GM18517 (cell line): ENCODE data around the gene CNOT3.
"Not testable (repeated sequence)": the region's sequence is repeated elsewhere in the genome, so short reads cannot be mapped to it uniquely, and the experiment has no call there.

Experiments used
- ATAC-seq: cut with Tn5 transposase; IDR thresholded peaks from one replicate; pipeline ENCODE4 v1.9.1; 2021; ENCODE audit warnings: mild to moderate bottlenecking, moderate library complexity; ENCODE audit not compliant: unreplicated experiment

CNOT3 gene

DNA sequence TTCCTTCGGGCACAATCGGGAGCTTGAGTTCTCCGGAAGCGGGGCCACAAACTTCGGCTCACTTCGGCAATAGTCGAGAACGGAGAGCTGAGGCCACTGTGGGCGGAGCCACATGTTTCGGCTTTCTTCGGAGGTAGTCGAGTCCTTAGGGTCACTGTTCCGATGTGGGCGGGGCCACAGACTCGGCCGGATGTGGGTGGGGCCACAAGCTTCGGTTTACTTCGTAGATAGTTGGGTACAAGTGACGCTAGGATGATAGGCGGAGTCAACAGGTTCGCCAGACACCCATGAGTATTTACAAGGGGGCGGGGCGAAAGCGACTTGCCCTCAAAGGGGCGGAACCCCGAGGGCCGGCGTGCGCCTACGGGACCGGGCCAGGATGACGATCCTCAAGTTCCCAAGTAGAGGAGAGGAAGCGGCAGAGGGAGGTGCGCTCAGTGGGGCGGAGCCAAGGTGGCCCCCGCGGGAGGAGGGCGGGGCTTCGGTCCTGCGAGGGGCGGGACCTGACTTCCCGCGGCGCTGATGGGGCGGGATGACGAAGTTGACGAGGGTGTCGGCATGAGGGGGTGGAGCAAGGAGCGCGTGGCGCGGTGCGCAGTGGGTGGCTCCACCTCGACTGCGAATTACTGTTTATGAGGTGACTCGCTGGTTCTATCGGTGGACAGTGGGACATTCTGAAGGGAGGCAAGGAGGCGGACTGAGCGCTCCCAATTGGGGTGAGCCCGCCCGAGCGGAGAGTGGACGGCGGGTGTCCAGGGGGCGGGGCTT lies 52.4 kb downstream of the CNOT3 start:
- ATAC-seq, result peak; percentile 62

GRCh38 chr19:54190503-54191010 lies 53.0 kb downstream of the CNOT3 start:
- ATAC-seq, result peak; percentile 49

- peak; percentile 15 for ATAC-seq
These were observed 53.6 kb downstream of the CNOT3 start, which contains the start of gene TSEN34 for GRCh38 chr19:54191011-54191810. TSEN34 (plus strand) TSS chr19:54191308; CDS start chr19:54191365, 57 bp downstream.

GRCh38 chr19:54191811-54192453 lies 54.4 kb downstream of the CNOT3 start:
- ATAC-seq, result no peak

DNA sequence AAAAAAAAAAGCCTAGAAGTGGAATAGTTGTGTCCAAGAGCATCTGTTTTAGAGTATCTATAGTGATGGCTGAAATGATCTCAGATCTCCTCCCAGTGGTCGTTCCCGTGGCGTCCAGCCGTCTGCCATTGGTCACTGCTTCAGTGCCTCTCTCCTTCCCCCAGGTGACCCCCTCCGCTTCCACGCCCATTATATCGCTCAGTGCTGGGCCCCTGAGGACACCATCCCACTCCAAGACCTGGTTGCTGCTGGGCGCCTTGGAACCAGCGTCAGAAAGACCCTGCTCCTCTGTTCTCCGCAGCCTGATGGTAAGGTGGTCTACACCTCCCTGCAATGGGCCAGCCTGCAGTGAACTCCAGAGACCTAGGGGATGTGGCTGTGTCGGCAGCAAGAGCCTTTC lies 55.4 kb downstream of the CNOT3 start:
- no peak for ATAC-seq

DNA sequence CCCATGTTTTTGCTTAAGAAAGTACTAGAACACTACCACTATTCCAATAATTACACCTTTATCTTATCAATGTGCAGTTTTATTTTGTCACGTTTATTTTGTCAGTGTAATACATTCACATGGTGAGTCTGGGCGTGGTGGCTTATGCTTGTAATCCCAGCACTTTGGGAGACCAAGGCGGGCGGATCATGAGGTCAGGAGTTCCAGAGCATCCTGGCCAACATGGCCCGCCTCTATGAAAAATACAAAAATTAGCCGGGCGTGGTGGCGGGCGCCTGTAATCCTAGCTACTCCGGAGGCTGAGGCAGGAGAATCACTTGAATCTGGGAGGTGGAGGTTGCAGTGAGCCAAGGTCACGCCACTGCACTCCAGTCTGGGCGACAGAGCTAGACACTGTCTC lies 56.9 kb downstream of the CNOT3 start:
- not testable (repeated sequence) for ATAC-seq

GRCh38 chr19:54196536-54196935 lies 59.0 kb downstream of the CNOT3 start:
- ATAC-seq, result no peak

DNA sequence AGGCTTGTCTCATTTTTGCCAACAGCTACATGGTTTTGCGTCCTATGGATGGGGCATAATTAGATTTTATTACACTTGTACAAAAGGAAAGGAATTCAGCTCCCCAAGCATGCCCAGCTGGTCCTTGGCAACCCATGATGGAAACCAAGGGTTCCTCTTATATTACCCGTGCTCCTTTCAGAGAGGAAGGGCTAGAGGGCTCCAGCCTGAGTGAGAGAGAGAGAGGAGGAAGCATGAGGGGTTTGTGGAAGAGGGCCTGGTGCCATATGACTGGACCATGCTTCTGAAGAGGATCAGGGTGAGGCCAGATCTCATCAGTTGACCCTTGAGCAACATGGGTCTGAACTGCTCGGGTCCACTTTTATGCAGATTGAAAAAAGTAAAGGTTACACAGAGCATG lies 59.6 kb downstream of the CNOT3 start:
- no peak for ATAC-seq

DNA sequence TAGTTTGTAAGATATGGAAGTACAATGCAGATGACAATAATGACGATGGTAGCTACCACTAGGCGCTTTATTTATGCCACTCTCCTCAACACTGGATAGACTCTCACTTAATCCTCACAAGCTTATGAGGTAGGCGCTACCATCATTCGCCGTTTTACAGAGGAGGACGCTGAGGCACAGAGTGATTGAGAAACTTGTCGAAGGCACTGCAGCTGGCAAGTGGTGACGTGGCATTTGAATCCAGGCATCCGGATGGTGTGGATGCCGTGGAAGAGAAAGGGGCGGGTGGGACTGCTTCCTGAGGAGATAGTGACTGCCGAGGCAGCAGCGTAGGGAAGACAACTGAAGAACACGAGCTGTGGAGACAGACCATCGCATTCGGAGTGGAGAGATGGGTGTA lies 61.8 kb downstream of the CNOT3 start:
- ATAC-seq, result no peak

GRCh38 chr19:54201172-54201701 lies 63.7 kb downstream of the CNOT3 start:
- no peak for ATAC-seq

DNA sequence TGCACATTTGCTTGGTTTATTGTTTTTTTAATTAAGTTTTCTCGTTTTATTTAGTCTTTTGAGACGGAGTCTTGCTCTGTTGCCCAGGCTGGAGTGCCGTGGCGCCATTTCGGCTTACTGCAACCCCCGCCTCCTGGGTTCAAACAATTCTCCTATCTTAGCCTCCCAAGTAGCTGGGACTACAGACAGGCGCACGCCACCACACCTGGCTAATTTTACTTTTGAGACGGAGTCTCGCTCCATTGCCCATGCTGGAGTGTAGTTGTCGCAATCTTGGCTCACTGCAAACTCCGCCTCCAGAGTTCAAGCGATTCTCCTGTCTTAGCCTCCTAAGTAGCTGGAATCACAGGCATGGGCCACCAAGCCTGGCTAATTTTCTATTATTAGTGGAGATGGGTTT lies 64.4 kb downstream of the CNOT3 start:
- ATAC-seq, result no peak

GRCh38 chr19:54203151-54203611 lies 65.6 kb downstream of the CNOT3 start:
- no peak for ATAC-seq

- no peak for ATAC-seq
These were observed 67.4 kb downstream of the CNOT3 start for GRCh38 chr19:54204767-54205468.
